Kidney capillary endothelial cell (primary cell): ENCODE measurements around the gene AGFG1.

Source experiments
- DNase-seq: peaks from one replicate; pipeline ENCODE4 v3.0.0-alpha.2; 2018; ENCODE audit warnings: low spot score

Gene AGFG1

GRCh38 chr2:227608561-227609338, 136.8 kb downstream of the AGFG1 start:
- no peak for DNase-seq

DNA sequence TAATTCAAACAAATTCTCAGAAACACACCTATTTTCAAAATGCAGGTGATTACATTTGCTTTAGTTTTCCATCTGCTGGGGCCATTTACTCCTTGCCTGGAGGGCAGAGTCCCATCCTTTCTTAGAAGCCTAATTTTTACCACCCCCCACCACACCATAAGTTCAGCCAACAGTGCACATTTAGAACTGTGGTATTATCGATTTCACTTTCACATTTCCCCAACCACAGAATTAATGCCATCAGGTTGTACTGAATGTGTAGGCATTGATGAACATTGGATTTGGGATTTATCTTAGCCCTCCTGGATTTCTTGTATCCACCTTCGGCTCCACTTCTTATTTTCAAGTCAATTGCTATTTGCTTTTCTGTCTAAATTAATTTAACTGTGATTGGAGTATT, 138.2 kb downstream of the AGFG1 start:
- DNase-seq, result no peak
